ENCODE results near the gene SV2B. TPM values are rescaled to one million over a fixed set of nuclear protein-coding genes. Genes with fewer than 3 reads are reported as not detected.
"Not testable (repeated sequence)": the region's sequence is repeated elsewhere in the genome, so short reads cannot be mapped to it uniquely, and the experiment has no call there.

Gene SV2B
- total RNA-seq, 1 donor = not detected

- H3K4me3 ChIP-seq (ENCODE audit: low read depth, low read length) = no peak overlapping the region
- no peak for DNase-seq (ENCODE audit: low read depth)
- TF ChIP-seq CTCF (IDR thresholded peaks at IDR 0.05; ENCODE audit: insufficient read depth, low read depth, low read length) = no peak
These were observed 236.6 kb downstream of the SV2B start for GRCh38 chr15:91336687-91337086.

- no peak for DNase-seq (ENCODE audit: low read depth)
- TF ChIP-seq CTCF (IDR thresholded peaks at IDR 0.05; ENCODE audit: insufficient read depth, low read depth, low read length) = no peak
- no peak overlapping the region for H3K4me3 ChIP-seq (ENCODE audit: low read depth, low read length)
These were observed 238.7 kb downstream of the SV2B start for GRCh38 chr15:91338766-91339165.

GRCh38 chr15:91342097-91342496 lies 242.0 kb downstream of the SV2B start:
- DNase-seq (ENCODE audit: low read depth) = no peak
- H3K4me3 ChIP-seq (ENCODE audit: low read depth, low read length) = no peak overlapping the region
- no peak for TF ChIP-seq CTCF (IDR thresholded peaks at IDR 0.05; ENCODE audit: insufficient read depth, low read depth, low read length)

GRCh38 chr15:91344912-91345311 lies 244.9 kb downstream of the SV2B start:
- not testable (repeated sequence) for H3K4me3 ChIP-seq (ENCODE audit: low read depth, low read length)

GRCh38 chr15:91345736-91346135 lies 245.7 kb downstream of the SV2B start:
- no peak overlapping the region for H3K4me3 ChIP-seq (ENCODE audit: low read depth, low read length)
- no peak for DNase-seq (ENCODE audit: low read depth)
- TF ChIP-seq CTCF (IDR thresholded peaks at IDR 0.05; ENCODE audit: insufficient read depth, low read depth, low read length) = no peak

More at GRCh38 chr15:91344912-91345311, 244.9 kb downstream of the SV2B start:
- not testable (repeated sequence) for DNase-seq (ENCODE audit: low read depth)

- DNase-seq (ENCODE audit: low read depth) = no peak
- no peak for TF ChIP-seq CTCF (IDR thresholded peaks at IDR 0.05; ENCODE audit: insufficient read depth, low read depth, low read length)
- no peak overlapping the region for H3K4me3 ChIP-seq (ENCODE audit: low read depth, low read length)
These were observed 246.2 kb downstream of the SV2B start for GRCh38 chr15:91346259-91346658.

- no peak for DNase-seq (ENCODE audit: low read depth)
- no peak overlapping the region for H3K4me3 ChIP-seq (ENCODE audit: low read depth, low read length)
- TF ChIP-seq CTCF (IDR thresholded peaks at IDR 0.05; ENCODE audit: insufficient read depth, low read depth, low read length) = no peak
These were observed 248.9 kb downstream of the SV2B start for GRCh38 chr15:91348752-91349500.

Other genes starting within 250 kb of the SV2B start
- 38.4 and 45.1 TPM in 2 replicates for gene FURIN, start 231.7 kb upstream of the SV2B start, total RNA-seq
- gene FES, start 215.8 kb upstream of the SV2B start, total RNA-seq = 17.3 and 26.1 TPM in 2 replicates
- gene MAN2A2, start 197.0 kb upstream of the SV2B start, total RNA-seq = 11.9 and 15.1 TPM in 2 replicates
- gene HDDC3, start 167.7 kb upstream of the SV2B start, total RNA-seq = 9.5 and 10.3 TPM in 2 replicates
- 65.1 and 69.1 TPM in 2 replicates for gene UNC45A, start 165.0 kb upstream of the SV2B start, total RNA-seq
- 12.9 and 14.7 TPM in 2 replicates for gene RCCD1, start 145.4 kb upstream of the SV2B start, total RNA-seq
- gene PRC1, start 105.7 kb upstream of the SV2B start, total RNA-seq = 61.5 and 113 TPM in 2 replicates
- gene VPS33B, start 77.7 kb upstream of the SV2B start, total RNA-seq = 6.0 and 8.4 TPM in 2 replicates

Data from fibroblast of villous mesenchyme (primary cell).